CD14-positive monocyte (primary cell): ENCODE results near the gene LRRC25. TPM values are rescaled to one million over a fixed set of nuclear protein-coding genes. Genes with fewer than 3 reads are reported as not detected.

Experiments used
- DNase-seq, 3 donors: peaks; one replicate each; pipeline ENCODE4 v3.0.0-alpha.2; 2011 to 2022
- H2AFZ ChIP-seq: 2 replicates; pipeline ENCODE4 v1.6.0; 2012; ENCODE audit warnings: mild to moderate bottlenecking, low read depth, low read length, inconsistent platforms; ENCODE audit not compliant: insufficient read depth, poor library complexity, severe bottlenecking
- H3K27ac ChIP-seq, 2 donors: 1 replicate in 1 of 2; 2 replicates in 1 of 2; pipeline ENCODE4 v1.5.1; 2012 to 2013; ENCODE audit warnings: low read length in 2 of 2, control low read depth in 1 of 2, inconsistent platforms in 1 of 2, low read depth in 1 of 2, mild to moderate bottlenecking in 1 of 2
- H3K27me3 ChIP-seq, 2 donors: one replicate each; pipeline versions ENCODE4 v1.6.0 to v1.6.1; 2011 to 2013; ENCODE audit warnings: low read length in 2 of 2; ENCODE audit not compliant: control insufficient read depth in 2 of 2, insufficient read depth in 2 of 2
- H3K36me3 ChIP-seq, 2 donors: replicated peaks in 1 of 2; 1 replicate in 1 of 2; 2 replicates in 1 of 2; pipeline versions ENCODE4 v1.5.1 to v1.6.1; 2012 to 2013; ENCODE audit warnings: low read length in 2 of 2, control low read depth in 1 of 2, inconsistent platforms in 1 of 2, mild to moderate bottlenecking in 1 of 2; ENCODE audit not compliant: insufficient read depth in 2 of 2, control insufficient read depth in 1 of 2
- H3K4me1 ChIP-seq, 2 donors: 1 replicate in 1 of 2; 2 replicates in 1 of 2; pipeline versions ENCODE4 v1.5.1 to v1.6.1; 2012 to 2013; ENCODE audit warnings: low read length in 2 of 2, control low read depth in 1 of 2, inconsistent platforms in 1 of 2, mild to moderate bottlenecking in 1 of 2, moderate library complexity in 1 of 2; ENCODE audit not compliant: insufficient read depth in 2 of 2, control insufficient read depth in 1 of 2
- H3K4me2 ChIP-seq: replicated peaks from 2 replicates; pipeline ENCODE3; 2012; ENCODE audit warnings: low read length, moderate library complexity, mild to moderate bottlenecking; ENCODE audit not compliant: poor library complexity, severe bottlenecking; ENCODE audit errors: extremely low read depth
- H3K4me3 ChIP-seq, 3 experiments: fragments of 200-600 bp in 1 of 3; sonication (generic) in 1 of 3; replicated peaks in 1 of 3; 1 replicate in 2 of 3; 2 replicates in 1 of 3; pipeline ENCODE4 v1.5.1; 2011 to 2013; ENCODE audit warnings: low read length in 3 of 3, mild to moderate bottlenecking in 3 of 3, control low read depth in 2 of 3, low read depth in 2 of 3, inconsistent platforms in 1 of 3, moderate library complexity in 1 of 3
- H3K79me2 ChIP-seq: 2 replicates; pipeline ENCODE4 v1.6.0; 2012; ENCODE audit warnings: mild to moderate bottlenecking, control low read depth, inconsistent platforms, low read length, moderate library complexity; ENCODE audit not compliant: insufficient read depth
- H3K9ac ChIP-seq: 2 replicates; pipeline ENCODE4 v1.6.0; 2017; ENCODE audit warnings: low read length, mild to moderate bottlenecking; ENCODE audit not compliant: insufficient read depth, poor library complexity, severe bottlenecking
- H3K9me3 ChIP-seq, 2 donors: replicated peaks in 1 of 2; 1 replicate in 1 of 2; 2 replicates in 1 of 2; pipeline versions ENCODE4 v1.5.1 to v1.6.1; 2012 to 2013; ENCODE audit warnings: low read length in 2 of 2, control low read depth in 1 of 2; ENCODE audit not compliant: control insufficient read depth in 1 of 2, insufficient read depth in 1 of 2
- H4K20me1 ChIP-seq: 2 replicates; pipeline ENCODE4 v1.6.0; 2012; ENCODE audit warnings: mild to moderate bottlenecking, low read length, control low read depth, moderate library complexity; ENCODE audit not compliant: insufficient read depth
- H3K27ac Mint-ChIP-seq, 7 donors: one replicate each; pipeline ENCODE4 v1.8.0; 2020; ENCODE audit warnings: mild to moderate bottlenecking in 7 of 7, mixed read lengths in 7 of 7, moderate library complexity in 6 of 7, inconsistent platforms in 2 of 7
- H3K27me3 Mint-ChIP-seq, 3 donors: one replicate each; pipeline ENCODE4 v1.8.0; 2021 to 2022; ENCODE audit warnings: low read depth in 3 of 3, mild to moderate bottlenecking in 3 of 3, mixed read lengths in 3 of 3, moderate library complexity in 3 of 3, inconsistent platforms in 1 of 3
- H3K36me3 Mint-ChIP-seq, 2 donors: one replicate each; pipeline ENCODE4 v1.8.0; 2020; ENCODE audit warnings: mixed read lengths in 2 of 2, inconsistent platforms in 1 of 2, mild to moderate bottlenecking in 1 of 2
- H3K4me1 Mint-ChIP-seq: one replicate; pipeline ENCODE4 v1.8.0; 2020; ENCODE audit warnings: mild to moderate bottlenecking, mixed read lengths
- H3K4me3 Mint-ChIP-seq, 2 donors: one replicate each; pipeline ENCODE4 v1.8.0; 2020; ENCODE audit warnings: mild to moderate bottlenecking in 2 of 2, mixed read lengths in 2 of 2, moderate library complexity in 1 of 2
- H3K9me3 Mint-ChIP-seq, 7 donors: one replicate each; pipeline ENCODE4 v1.8.0; 2020 to 2022; ENCODE audit warnings: mixed read lengths in 7 of 7, mild to moderate bottlenecking in 6 of 7, moderate library complexity in 6 of 7, inconsistent platforms in 2 of 7
- WGBS: methylation state at CpG from one replicate; pipeline ENCODE4 v1.1.5; 2013; ENCODE audit warnings: missing lambda C conversion rate; ENCODE audit not compliant: insufficient coverage; 5-methylcytosine and 5-hydroxymethylcytosine counted together
- intact Hi-C, 2 donors: fragments of 100-400 bp; cut with micrococcal nuclease; formaldehyde crosslinking; loops; one replicate each; pipeline versions ENCODE4 v1.15.0 to v1.15.1; 2023
- polyA plus RNA-seq, 3 donors: library from polyadenylated mRNA; depleted of rRNA in 1 of 3; unstranded in 2 of 3; stranded (reverse) in 1 of 3; fragments of 300-500 nt in 2 of 3; fragments of >200 nt in 1 of 3; fragmentation: Illumina TruSeq in 2 of 3; gene quantifications; 1 replicate in 2 of 3; 2 replicates in 1 of 3; pipeline ENCODE4 v1.2.3, GENCODE V29; 2012 to 2021
- TF ChIP-seq, protein P1 (sequence below): fragments of 200-600 bp; IDR thresholded peaks from one replicate; pipeline ENCODE4 v1.8.0; 2022; ENCODE audit warnings: antibody characterized with exemption, mild to moderate bottlenecking

The LRRC25 gene
- polyA plus RNA-seq, 3 donors, result 173 to 581 (median 416) TPM

DNA sequence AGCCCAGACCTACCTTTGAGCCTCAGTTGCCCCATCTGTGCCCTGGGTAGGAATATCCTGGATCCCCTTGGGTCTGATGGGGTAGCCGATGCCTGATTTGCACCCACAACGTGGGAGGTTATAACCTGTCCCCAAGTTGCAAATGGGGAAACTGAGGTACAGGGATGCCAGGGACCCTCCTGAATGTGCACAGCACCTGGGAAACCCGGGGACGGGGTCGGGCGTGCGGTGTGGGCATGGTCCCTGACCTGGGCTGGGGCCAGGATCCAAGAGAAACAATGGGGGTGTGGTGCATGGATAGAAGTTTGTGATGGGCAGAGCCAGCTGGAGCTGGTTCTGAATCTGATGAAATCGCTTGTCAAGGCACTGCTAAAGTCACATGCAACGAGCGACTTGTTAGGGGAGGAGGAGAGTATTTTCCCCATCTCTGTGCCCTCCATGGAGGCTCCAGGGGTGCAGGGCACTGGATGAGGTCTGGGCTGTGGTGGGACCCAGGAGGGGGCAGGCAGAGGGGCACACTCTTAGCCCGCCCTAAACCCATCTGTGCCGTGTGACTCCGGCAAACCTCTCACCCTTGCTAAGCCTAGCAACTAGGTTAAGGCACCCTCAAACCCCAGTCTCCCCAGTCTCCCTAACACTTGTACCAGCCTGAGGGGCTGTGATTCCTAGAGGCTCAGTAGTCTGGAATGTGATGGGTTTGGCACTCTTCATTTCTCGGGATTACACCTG lies 10.7 kb downstream of the LRRC25 start:
- WGBS, result 95% methylated on average over 6 of the region's 14 CpGs
- peaks cover 0 to 12% of the 10 kb centered on the region in 2 donors for H3K27me3 ChIP-seq
- peaks cover 0 to 4% (median 3%) of the 10 kb centered on the region in 7 donors for H3K9me3 Mint-ChIP-seq

More for the DNA sequence above, 10.7 kb downstream of the LRRC25 start:
- Histone ChIP-seq H3K4me3 (no peak overlapping the region), H3K4me2 (no peak overlapping the region), H4K20me1 (peaks cover 52% of the 10 kb centered on the region), H3K9ac (no peak overlapping the region), H3K4me1 (peaks cover 51 to 62% of the 10 kb centered on the region in 2 donors), H3K27ac (no peak overlapping the region), H3K9me3 (no peaks in the 10 kb centered on the region), H3K79me2 (peaks cover 31% of the 10 kb centered on the region), H3K36me3 (peaks cover 26 to 28% of the 10 kb centered on the region in 2 donors), H2AFZ (no peak overlapping the region)
- TF ChIP-seq, protein P1, sequence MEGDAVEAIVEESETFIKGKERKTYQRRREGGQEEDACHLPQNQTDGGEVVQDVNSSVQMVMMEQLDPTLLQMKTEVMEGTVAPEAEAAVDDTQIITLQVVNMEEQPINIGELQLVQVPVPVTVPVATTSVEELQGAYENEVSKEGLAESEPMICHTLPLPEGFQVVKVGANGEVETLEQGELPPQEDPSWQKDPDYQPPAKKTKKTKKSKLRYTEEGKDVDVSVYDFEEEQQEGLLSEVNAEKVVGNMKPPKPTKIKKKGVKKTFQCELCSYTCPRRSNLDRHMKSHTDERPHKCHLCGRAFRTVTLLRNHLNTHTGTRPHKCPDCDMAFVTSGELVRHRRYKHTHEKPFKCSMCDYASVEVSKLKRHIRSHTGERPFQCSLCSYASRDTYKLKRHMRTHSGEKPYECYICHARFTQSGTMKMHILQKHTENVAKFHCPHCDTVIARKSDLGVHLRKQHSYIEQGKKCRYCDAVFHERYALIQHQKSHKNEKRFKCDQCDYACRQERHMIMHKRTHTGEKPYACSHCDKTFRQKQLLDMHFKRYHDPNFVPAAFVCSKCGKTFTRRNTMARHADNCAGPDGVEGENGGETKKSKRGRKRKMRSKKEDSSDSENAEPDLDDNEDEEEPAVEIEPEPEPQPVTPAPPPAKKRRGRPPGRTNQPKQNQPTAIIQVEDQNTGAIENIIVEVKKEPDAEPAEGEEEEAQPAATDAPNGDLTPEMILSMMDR, result no peak
- H3K27ac Mint-ChIP-seq, result peak overlapping the region in 1 of 7 donors; percentile 6
- intact Hi-C loops, result loop anchor here (5.0 kb wide), 2 partner anchors 34 to 39 kb away; no protein-coding TSS in a partner anchor
- peaks cover 3 to 37% (median 22%) of the 10 kb centered on the region in 3 donors for H3K27me3 Mint-ChIP-seq
- peaks cover 34 to 40% of the 10 kb centered on the region in 2 donors for H3K36me3 Mint-ChIP-seq
- H3K4me3 Mint-ChIP-seq, result peak overlapping the region in 1 of 2 donors; percentile 46
- peaks cover 55% of the 10 kb centered on the region for H3K4me1 Mint-ChIP-seq
- no peak for DNase-seq
